ENCODE measurements around the gene MRPS30. TPM values are rescaled to one million over a fixed set of nuclear protein-coding genes. Genes with fewer than 3 reads are reported as not detected.

Gene MRPS30
- total RNA-seq, 1 experiment from 2014 or later, result 101 TPM

- H3K4me1 ChIP-seq (ENCODE audit: control insufficient read depth in 1 of 2, insufficient read depth in 2 of 2, low read length in 2 of 2), result peaks cover 10 to 23% of the 10 kb centered on the region in 2 experiments; a peak in 3 of 4 replicates
- POLR2A ChIA-PET, result no interaction called here
- no peaks in the 10 kb centered on the region for H3K27me3 ChIP-seq (ENCODE audit: insufficient read depth, low read length)
- peaks cover 43% of the 10 kb centered on the region for H3K79me2 ChIP-seq (ENCODE audit: insufficient read depth, low read length)
- no peaks in the 10 kb centered on the region for H3K9me2 ChIP-seq (ENCODE audit: insufficient read depth)
- TF ChIP-seq CEBPB (IDR thresholded peaks at IDR 0.05; ENCODE audit: low read depth) (no peak), JUND (IDR thresholded peaks at IDR 0.05) (peak; percentile 39), ZNF274 (IDR thresholded peaks at IDR 0.05; ENCODE audit: low read depth, low read length) (no peak), TCF7L2 (IDR thresholded peaks at IDR 0.05; ENCODE audit: borderline replicate concordance, extremely low read depth, insufficient read depth, insufficient read length) (no peak), FOSL1 (IDR thresholded peaks at IDR 0.05; ENCODE audit: low read depth) (0 out of 2 replicates have a peak, but pooled peaks have one; percentile 15), POLR2AphosphoS5 (IDR thresholded peaks at IDR 0.05; ENCODE audit: low read depth, low read length) (no peak), EZH2phosphoT487 (IDR thresholded peaks at IDR 0.05; ENCODE audit: borderline replicate concordance) (no peak), ELF1 (IDR thresholded peaks at IDR 0.05; ENCODE audit: borderline replicate concordance, low read depth) (no peak), YY1 (IDR thresholded peaks at IDR 0.05; ENCODE audit: extremely low read depth, insufficient replicate concordance, low read depth, low read length) (no peak), SP1 (IDR thresholded peaks at IDR 0.05; ENCODE audit: low read depth) (peak; percentile 27; the same call in 1 of the 2 replicates), ATF3 (IDR thresholded peaks at IDR 0.05) (no peak), CBX3 (IDR thresholded peaks at IDR 0.05; ENCODE audit: low read depth) (peak; percentile 23; the same call in 1 of the 2 replicates), RAD21 (IDR thresholded peaks at IDR 0.05; ENCODE audit: low read depth) (no peak)
- no peak overlapping the region; a peak in 1 of 4 replicates for H3K4me3 ChIP-seq (replicated peaks in 1 of 2; ENCODE audit: low read depth in 1 of 2, low read length in 2 of 2)
- RAD21 ChIA-PET (ENCODE audit: low non-redundant PET in 1 of 2, low total read pairs in 2 of 2, uncharacterized antibody in 2 of 2, unreplicated experiment in 2 of 2), result no interaction called here
- intact Hi-C loops (cut with micrococcal nuclease), result no loop called here
- no peak overlapping the region for H3K27ac ChIP-seq (ENCODE audit: low read depth, low read length)
- no peak overlapping the region for H3K9ac ChIP-seq (ENCODE audit: low read length)
- no peaks in the 10 kb centered on the region for H4K20me1 ChIP-seq (ENCODE audit: insufficient read depth)
- no peaks in the 10 kb centered on the region for H3K9me3 ChIP-seq (ENCODE audit: control insufficient read depth in 1 of 2, insufficient read depth in 1 of 2, low read depth in 1 of 2, low read length in 2 of 2)
- CTCF ChIA-PET, result no interaction called here
- no peak overlapping the region for H2AFZ ChIP-seq (ENCODE audit: low read depth, low read length, poor library complexity, severe bottlenecking)
- BruUV-seq (replicated peaks), result no TSS peak
- peaks cover 16 to 19% of the 10 kb centered on the region in 2 experiments for H3K36me3 ChIP-seq (ENCODE audit: control insufficient read depth in 1 of 2, insufficient read depth in 2 of 2, low read length in 2 of 2)
- ATAC-seq, result no peak
- DNase-seq (ENCODE audit: low read depth, low spot score), result no peak
- H3K4me2 ChIP-seq (ENCODE audit: low read length), result peak overlapping the region; percentile 64
These were observed 1.5 kb upstream of the MRPS30 start for GRCh38 chr5:44807269-44807668.

All from HCT116 (cell line).